ENCODE results near the gene LTK. TPM values are rescaled to one million over a fixed set of nuclear protein-coding genes. Genes with fewer than 3 reads are reported as not detected.

The LTK gene
- total RNA-seq, 1 experiment from 2014 or later: 9.2 TPM

- H3K4me3 ChIP-seq (replicated peaks in 1 of 2; ENCODE audit: low read depth in 1 of 2, low read length in 2 of 2): no peak overlapping the region
- H3K9ac ChIP-seq (ENCODE audit: low read length): no peak overlapping the region
- H3K79me2 ChIP-seq (ENCODE audit: insufficient read depth, low read length): no peaks in the 10 kb centered on the region
- H4K20me1 ChIP-seq (ENCODE audit: insufficient read depth): no peaks in the 10 kb centered on the region
- ATAC-seq (no peak), DNase-seq (ENCODE audit: low read depth, low spot score) (no peak)
- no peak overlapping the region for H3K4me2 ChIP-seq (ENCODE audit: low read length)
- ChIA-PET CTCF (no interaction called here), POLR2A (interaction anchor here (0.6 to 0.7 kb wide), 2 partner anchors 58 to 83 kb away, joined by 3 to 4 read pairs; no protein-coding TSS in a partner anchor), RAD21 (ENCODE audit: low non-redundant PET in 1 of 2, low total read pairs in 2 of 2, uncharacterized antibody in 2 of 2, unreplicated experiment in 2 of 2) (no interaction called here)
- H3K36me3 ChIP-seq (ENCODE audit: control insufficient read depth in 1 of 2, insufficient read depth in 2 of 2, low read length in 2 of 2): no peaks in the 10 kb centered on the region
- H3K27ac ChIP-seq (ENCODE audit: low read depth, low read length): no peak overlapping the region
- H3K9me2 ChIP-seq (ENCODE audit: insufficient read depth): no peaks in the 10 kb centered on the region
- intact Hi-C loops (cut with micrococcal nuclease): no loop called here
- peaks cover 37 to 69% of the 10 kb centered on the region in 2 experiments for H3K4me1 ChIP-seq (ENCODE audit: control insufficient read depth in 1 of 2, insufficient read depth in 2 of 2, low read length in 2 of 2)
- H3K27me3 ChIP-seq (ENCODE audit: insufficient read depth, low read length): no peaks in the 10 kb centered on the region
- no peak overlapping the region for H2AFZ ChIP-seq (ENCODE audit: low read depth, low read length, poor library complexity, severe bottlenecking)
- H3K9me3 ChIP-seq (ENCODE audit: control insufficient read depth in 1 of 2, insufficient read depth in 1 of 2, low read depth in 1 of 2, low read length in 2 of 2): no peaks in the 10 kb centered on the region
- TF ChIP-seq SP1 (IDR thresholded peaks at IDR 0.05; ENCODE audit: low read depth) (no peak), TCF7L2 (IDR thresholded peaks at IDR 0.05; ENCODE audit: borderline replicate concordance, extremely low read depth, insufficient read depth, insufficient read length) (no peak), RAD21 (IDR thresholded peaks at IDR 0.05; ENCODE audit: low read depth) (no peak), YY1 (IDR thresholded peaks at IDR 0.05; ENCODE audit: extremely low read depth, insufficient replicate concordance, low read depth, low read length) (no peak), CBX3 (IDR thresholded peaks at IDR 0.05; ENCODE audit: low read depth) (no peak), SIN3A (IDR thresholded peaks at IDR 0.05; ENCODE audit: low read depth) (no peak), ELF1 (IDR thresholded peaks at IDR 0.05; ENCODE audit: borderline replicate concordance, low read depth) (no peak), ZFX (IDR thresholded peaks at IDR 0.05) (no peak), CEBPB (IDR thresholded peaks at IDR 0.05; ENCODE audit: low read depth) (no peak), FOSL1 (IDR thresholded peaks at IDR 0.05; ENCODE audit: low read depth) (no peak), ATF3 (IDR thresholded peaks at IDR 0.05) (no peak), POLR2A (IDR thresholded peaks at IDR 0.05; ENCODE audit: borderline replicate concordance, extremely low read depth, insufficient read depth, insufficient read length) (no peak), CTCF (IDR thresholded peaks at IDR 0.05 in 2 of 3, conservative IDR thresholded peaks at IDR 0.05 in 1 of 3; ENCODE audit: borderline replicate concordance in 1 of 3, insufficient read depth in 1 of 3, low read depth in 2 of 3, low read length in 2 of 3) (no peak), EGR1 (IDR thresholded peaks at IDR 0.05; ENCODE audit: low read depth) (no peak)
- BruUV-seq (replicated peaks): no TSS peak
These were observed 21.7 kb downstream of the LTK start for GRCh38 chr15:41491889-41492288.

Measured in HCT116 (cell line).